Hair follicular keratinocyte (primary cell): Measurements from ENCODE around the gene SCAF8. TPM values are rescaled to one million over a fixed set of nuclear protein-coding genes. Genes with fewer than 3 reads are reported as not detected.

Experiments used
- total RNA-seq: library from RNA; depleted of rRNA; stranded (reverse); fragments of >200 nt; gene quantifications from 2 replicates; pipeline ENCODE4 v1.2.3, GENCODE V29; 2015

SCAF8 gene
- total RNA-seq = 15.7 and 18.1 TPM in 2 replicates

GRCh38 chr6:154733183-154733625 is at the start of gene SCAF8:
Gene SCAF8 (plus strand): TSS chr6:154733416. CDS start chr6:154733901, 485 bp downstream.

Other genes starting within 250 kb of the SCAF8 start
- gene CNKSR3, start 222.7 kb upstream of the SCAF8 start, total RNA-seq = 0.47 and 1.1 TPM in 2 replicates